ENCODE data around the gene NUP205. TPM values are rescaled to one million over a fixed set of nuclear protein-coding genes. Genes with fewer than 3 reads are reported as not detected.

NUP205 gene
- total and polyA plus RNA-seq, 2 of the 13 experiments (the other 11 are each of a cell fraction or from before 2014, with no cell fraction given) = 46.2 to 87.2 TPM

DNA sequence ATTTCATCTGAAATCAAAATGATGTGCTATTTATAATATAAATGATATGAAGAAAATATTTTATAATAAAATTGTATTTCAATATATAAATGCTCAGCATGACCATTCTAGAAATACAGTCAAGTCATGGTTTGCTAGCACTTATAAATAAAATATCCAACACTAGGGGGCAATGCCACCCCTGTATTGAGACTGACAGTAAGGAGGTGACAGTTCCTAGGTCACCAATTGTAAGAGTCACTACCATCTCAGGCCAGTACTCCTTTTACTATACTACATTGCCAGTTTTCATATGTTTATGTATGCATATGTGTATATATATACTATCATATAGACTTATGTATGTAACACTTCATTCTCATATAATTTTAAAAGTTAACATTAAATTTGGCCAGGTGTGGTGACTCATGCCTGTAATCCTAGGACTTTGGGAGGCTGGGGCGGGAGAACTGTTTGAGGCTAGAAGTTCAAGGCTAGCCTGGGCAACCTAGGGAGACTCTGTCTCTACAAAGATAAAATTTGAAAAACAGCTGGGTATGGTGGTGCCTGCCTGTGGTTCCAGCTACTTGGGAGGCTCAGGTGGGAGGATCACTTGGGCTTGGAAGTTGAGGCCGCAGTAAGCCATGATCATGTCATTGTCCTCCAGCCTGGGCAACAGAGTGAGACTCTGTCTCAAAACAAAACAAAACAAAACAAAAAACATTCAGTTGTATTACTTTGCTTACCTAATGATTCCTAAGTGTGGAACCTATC, 45.4 kb upstream of the NUP205 start (continued):
- no peak for TF ChIP-seq ZNF556 (CRISPR knock-in tag; IDR thresholded peaks at IDR 0.05; ENCODE audit: borderline replicate concordance)
- no peak for TF ChIP-seq SIN3A (IDR thresholded peaks at IDR 0.05; ENCODE audit: borderline replicate concordance, low read depth, low read length)
- TF ChIP-seq CAMTA2 (CRISPR knock-in tag; IDR thresholded peaks at IDR 0.05; ENCODE audit: borderline replicate concordance) = no peak
- TF ChIP-seq ZNF274 (CRISPR knock-in tag; IDR thresholded peaks at IDR 0.05) = no peak
- TF ChIP-seq, protein P1, sequence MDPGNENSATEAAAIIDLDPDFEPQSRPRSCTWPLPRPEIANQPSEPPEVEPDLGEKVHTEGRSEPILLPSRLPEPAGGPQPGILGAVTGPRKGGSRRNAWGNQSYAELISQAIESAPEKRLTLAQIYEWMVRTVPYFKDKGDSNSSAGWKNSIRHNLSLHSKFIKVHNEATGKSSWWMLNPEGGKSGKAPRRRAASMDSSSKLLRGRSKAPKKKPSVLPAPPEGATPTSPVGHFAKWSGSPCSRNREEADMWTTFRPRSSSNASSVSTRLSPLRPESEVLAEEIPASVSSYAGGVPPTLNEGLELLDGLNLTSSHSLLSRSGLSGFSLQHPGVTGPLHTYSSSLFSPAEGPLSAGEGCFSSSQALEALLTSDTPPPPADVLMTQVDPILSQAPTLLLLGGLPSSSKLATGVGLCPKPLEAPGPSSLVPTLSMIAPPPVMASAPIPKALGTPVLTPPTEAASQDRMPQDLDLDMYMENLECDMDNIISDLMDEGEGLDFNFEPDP (CRISPR knock-in tag; conservative IDR thresholded peaks at IDR 0.05) = no peak
- no peak for TF ChIP-seq ZNF792 (CRISPR knock-in tag; IDR thresholded peaks at IDR 0.05)
- no peak for TF ChIP-seq SP1 (IDR thresholded peaks at IDR 0.05)
- no peak for TF ChIP-seq SP1 (CRISPR knock-in tag; IDR thresholded peaks at IDR 0.05)
- TF ChIP-seq, protein P2, sequence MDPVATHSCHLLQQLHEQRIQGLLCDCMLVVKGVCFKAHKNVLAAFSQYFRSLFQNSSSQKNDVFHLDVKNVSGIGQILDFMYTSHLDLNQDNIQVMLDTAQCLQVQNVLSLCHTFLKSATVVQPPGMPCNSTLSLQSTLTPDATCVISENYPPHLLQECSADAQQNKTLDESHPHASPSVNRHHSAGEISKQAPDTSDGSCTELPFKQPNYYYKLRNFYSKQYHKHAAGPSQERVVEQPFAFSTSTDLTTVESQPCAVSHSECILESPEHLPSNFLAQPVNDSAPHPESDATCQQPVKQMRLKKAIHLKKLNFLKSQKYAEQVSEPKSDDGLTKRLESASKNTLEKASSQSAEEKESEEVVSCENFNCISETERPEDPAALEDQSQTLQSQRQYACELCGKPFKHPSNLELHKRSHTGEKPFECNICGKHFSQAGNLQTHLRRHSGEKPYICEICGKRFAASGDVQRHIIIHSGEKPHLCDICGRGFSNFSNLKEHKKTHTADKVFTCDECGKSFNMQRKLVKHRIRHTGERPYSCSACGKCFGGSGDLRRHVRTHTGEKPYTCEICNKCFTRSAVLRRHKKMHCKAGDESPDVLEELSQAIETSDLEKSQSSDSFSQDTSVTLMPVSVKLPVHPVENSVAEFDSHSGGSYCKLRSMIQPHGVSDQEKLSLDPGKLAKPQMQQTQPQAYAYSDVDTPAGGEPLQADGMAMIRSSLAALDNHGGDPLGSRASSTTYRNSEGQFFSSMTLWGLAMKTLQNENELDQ (CRISPR knock-in tag; IDR thresholded peaks at IDR 0.05; ENCODE audit: borderline replicate concordance) = no peak
- peak; percentile 47; the same call in 1 of the 2 replicates for TF ChIP-seq SAP130 (CRISPR knock-in tag; IDR thresholded peaks at IDR 0.05; ENCODE audit: low read depth)
- TF ChIP-seq, protein P3, sequence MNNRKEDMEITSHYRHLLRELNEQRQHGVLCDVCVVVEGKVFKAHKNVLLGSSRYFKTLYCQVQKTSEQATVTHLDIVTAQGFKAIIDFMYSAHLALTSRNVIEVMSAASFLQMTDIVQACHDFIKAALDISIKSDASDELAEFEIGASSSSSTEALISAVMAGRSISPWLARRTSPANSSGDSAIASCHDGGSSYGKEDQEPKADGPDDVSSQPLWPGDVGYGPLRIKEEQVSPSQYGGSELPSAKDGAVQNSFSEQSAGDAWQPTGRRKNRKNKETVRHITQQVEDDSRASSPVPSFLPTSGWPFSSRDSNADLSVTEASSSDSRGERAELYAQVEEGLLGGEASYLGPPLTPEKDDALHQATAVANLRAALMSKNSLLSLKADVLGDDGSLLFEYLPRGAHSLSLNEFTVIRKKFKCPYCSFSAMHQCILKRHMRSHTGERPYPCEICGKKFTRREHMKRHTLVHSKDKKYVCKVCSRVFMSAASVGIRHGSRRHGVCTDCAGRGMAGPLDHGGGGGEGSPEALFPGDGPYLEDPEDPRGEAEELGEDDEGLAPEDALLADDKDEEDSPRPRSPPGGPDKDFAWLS (CRISPR knock-in tag; IDR thresholded peaks at IDR 0.05; ENCODE audit: borderline replicate concordance) = no peak
- TF ChIP-seq, protein P4, sequence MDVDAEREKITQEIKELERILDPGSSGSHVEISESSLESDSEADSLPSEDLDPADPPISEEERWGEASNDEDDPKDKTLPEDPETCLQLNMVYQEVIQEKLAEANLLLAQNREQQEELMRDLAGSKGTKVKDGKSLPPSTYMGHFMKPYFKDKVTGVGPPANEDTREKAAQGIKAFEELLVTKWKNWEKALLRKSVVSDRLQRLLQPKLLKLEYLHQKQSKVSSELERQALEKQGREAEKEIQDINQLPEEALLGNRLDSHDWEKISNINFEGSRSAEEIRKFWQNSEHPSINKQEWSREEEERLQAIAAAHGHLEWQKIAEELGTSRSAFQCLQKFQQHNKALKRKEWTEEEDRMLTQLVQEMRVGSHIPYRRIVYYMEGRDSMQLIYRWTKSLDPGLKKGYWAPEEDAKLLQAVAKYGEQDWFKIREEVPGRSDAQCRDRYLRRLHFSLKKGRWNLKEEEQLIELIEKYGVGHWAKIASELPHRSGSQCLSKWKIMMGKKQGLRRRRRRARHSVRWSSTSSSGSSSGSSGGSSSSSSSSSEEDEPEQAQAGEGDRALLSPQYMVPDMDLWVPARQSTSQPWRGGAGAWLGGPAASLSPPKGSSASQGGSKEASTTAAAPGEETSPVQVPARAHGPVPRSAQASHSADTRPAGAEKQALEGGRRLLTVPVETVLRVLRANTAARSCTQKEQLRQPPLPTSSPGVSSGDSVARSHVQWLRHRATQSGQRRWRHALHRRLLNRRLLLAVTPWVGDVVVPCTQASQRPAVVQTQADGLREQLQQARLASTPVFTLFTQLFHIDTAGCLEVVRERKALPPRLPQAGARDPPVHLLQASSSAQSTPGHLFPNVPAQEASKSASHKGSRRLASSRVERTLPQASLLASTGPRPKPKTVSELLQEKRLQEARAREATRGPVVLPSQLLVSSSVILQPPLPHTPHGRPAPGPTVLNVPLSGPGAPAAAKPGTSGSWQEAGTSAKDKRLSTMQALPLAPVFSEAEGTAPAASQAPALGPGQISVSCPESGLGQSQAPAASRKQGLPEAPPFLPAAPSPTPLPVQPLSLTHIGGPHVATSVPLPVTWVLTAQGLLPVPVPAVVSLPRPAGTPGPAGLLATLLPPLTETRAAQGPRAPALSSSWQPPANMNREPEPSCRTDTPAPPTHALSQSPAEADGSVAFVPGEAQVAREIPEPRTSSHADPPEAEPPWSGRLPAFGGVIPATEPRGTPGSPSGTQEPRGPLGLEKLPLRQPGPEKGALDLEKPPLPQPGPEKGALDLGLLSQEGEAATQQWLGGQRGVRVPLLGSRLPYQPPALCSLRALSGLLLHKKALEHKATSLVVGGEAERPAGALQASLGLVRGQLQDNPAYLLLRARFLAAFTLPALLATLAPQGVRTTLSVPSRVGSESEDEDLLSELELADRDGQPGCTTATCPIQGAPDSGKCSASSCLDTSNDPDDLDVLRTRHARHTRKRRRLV (CRISPR knock-in tag; IDR thresholded peaks at IDR 0.05) = no peak
- TF ChIP-seq, protein P5, sequence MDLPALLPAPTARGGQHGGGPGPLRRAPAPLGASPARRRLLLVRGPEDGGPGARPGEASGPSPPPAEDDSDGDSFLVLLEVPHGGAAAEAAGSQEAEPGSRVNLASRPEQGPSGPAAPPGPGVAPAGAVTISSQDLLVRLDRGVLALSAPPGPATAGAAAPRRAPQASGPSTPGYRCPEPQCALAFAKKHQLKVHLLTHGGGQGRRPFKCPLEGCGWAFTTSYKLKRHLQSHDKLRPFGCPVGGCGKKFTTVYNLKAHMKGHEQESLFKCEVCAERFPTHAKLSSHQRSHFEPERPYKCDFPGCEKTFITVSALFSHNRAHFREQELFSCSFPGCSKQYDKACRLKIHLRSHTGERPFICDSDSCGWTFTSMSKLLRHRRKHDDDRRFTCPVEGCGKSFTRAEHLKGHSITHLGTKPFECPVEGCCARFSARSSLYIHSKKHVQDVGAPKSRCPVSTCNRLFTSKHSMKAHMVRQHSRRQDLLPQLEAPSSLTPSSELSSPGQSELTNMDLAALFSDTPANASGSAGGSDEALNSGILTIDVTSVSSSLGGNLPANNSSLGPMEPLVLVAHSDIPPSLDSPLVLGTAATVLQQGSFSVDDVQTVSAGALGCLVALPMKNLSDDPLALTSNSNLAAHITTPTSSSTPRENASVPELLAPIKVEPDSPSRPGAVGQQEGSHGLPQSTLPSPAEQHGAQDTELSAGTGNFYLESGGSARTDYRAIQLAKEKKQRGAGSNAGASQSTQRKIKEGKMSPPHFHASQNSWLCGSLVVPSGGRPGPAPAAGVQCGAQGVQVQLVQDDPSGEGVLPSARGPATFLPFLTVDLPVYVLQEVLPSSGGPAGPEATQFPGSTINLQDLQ (CRISPR knock-in tag; IDR thresholded peaks at IDR 0.05) = no peak

Data from HepG2 (cell line).